Measurements from ENCODE around the gene HOXB5.

DNA sequence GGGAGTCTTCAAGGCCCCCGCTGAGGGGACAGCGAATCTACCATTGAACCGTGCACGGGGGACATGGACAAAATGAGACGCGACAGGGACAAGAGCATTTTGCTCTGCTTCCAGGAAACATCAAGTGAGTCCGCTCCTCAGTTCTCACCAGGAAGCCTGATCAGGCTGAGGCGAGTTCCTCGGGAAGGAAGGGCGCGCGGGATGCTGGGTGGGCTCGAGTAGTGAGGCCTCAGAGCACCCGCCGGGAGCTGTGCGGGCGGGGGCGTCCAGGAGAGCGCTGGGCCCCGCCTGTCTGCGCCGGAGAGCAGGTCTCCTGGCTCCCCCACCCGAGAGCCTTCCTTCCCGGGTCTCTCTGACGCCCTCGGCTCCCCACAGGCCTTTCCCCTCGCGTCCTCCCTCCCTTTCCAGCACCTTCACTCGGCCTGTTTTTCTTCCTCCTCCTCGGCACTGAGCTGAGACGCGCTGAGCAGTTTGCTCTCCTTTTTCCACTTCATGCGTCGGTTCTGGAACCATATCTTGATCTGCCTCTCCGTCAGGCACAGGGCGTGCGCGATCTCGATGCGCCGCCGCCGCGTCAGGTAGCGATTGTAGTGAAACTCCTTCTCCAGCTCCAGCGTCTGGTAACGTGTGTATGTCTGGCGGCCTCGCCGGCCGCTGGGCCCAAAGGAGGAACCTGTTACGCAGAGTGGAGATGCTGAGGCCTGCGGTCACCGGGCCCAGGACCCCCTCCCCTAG is 2.6 kb upstream of the HOXB5 start:
- TF ChIP-seq POLR2AphosphoS5 (IDR thresholded peaks at IDR 0.05) (no peak), POLR2A (IDR thresholded peaks at IDR 0.05) (no peak), EP300 (IDR thresholded peaks at IDR 0.05) (no peak)
- TF ChIP-seq, protein P1, sequence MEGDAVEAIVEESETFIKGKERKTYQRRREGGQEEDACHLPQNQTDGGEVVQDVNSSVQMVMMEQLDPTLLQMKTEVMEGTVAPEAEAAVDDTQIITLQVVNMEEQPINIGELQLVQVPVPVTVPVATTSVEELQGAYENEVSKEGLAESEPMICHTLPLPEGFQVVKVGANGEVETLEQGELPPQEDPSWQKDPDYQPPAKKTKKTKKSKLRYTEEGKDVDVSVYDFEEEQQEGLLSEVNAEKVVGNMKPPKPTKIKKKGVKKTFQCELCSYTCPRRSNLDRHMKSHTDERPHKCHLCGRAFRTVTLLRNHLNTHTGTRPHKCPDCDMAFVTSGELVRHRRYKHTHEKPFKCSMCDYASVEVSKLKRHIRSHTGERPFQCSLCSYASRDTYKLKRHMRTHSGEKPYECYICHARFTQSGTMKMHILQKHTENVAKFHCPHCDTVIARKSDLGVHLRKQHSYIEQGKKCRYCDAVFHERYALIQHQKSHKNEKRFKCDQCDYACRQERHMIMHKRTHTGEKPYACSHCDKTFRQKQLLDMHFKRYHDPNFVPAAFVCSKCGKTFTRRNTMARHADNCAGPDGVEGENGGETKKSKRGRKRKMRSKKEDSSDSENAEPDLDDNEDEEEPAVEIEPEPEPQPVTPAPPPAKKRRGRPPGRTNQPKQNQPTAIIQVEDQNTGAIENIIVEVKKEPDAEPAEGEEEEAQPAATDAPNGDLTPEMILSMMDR (IDR thresholded peaks at IDR 0.05): no peak

Measured in upper lobe of left lung (tissue), 4 donors.